Measurements from ENCODE around the gene CDK18. TPM values are rescaled to one million over a fixed set of nuclear protein-coding genes. Genes with fewer than 3 reads are reported as not detected.

The CDK18 gene
- total and polyA plus RNA-seq, 2 of the 8 experiments (the other 6 are each of a cell fraction or from before 2014, with no cell fraction given): 31.2 to 44.0 TPM

DNA sequence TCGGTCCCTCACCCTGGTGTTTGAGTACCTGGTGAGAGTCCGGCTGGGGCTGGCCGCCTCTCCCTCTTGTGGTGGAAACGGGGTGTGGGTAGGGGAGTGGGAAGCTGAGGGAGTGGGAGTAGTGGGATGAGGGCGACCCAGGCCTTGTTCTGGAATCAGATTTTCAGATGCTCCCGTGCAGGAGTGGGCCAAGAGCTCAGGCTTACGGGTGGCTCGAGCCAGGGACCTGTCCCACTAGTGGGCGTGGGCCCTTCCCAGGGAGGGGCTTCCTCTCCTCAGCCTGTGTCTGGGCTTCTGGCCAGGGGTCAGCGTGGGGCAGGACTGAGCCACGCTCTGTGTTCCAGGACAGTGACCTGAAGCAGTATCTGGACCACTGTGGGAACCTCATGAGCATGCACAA is 22.0 kb downstream of the CDK18 start (continued):
- no peak for TF ChIP-seq SUZ12 (IDR thresholded peaks at IDR 0.05; ENCODE audit: low read length)
